ENCODE data around the gene PAPSS1.

The PAPSS1 gene

DNA sequence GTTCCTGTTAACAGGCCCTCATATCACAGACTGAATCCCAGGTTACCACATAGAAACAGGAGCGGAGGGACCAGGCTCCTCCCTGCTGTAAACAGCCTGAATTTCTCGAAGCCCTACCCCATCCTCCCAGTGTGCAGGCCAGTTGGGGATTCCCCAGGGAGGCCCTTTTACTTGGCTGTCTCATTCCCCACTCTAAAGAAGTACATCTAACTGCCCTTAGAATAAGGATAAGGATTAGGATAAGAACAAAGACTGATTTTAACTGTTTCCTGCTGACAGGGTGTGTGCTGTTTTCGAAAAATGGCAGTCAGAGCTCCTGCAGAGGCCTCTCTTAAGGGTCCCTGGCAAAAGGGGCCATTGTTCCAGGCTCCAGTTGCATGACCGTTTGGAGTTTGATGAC is 133.7 kb downstream of the PAPSS1 start:
- TF ChIP-seq, protein P1, sequence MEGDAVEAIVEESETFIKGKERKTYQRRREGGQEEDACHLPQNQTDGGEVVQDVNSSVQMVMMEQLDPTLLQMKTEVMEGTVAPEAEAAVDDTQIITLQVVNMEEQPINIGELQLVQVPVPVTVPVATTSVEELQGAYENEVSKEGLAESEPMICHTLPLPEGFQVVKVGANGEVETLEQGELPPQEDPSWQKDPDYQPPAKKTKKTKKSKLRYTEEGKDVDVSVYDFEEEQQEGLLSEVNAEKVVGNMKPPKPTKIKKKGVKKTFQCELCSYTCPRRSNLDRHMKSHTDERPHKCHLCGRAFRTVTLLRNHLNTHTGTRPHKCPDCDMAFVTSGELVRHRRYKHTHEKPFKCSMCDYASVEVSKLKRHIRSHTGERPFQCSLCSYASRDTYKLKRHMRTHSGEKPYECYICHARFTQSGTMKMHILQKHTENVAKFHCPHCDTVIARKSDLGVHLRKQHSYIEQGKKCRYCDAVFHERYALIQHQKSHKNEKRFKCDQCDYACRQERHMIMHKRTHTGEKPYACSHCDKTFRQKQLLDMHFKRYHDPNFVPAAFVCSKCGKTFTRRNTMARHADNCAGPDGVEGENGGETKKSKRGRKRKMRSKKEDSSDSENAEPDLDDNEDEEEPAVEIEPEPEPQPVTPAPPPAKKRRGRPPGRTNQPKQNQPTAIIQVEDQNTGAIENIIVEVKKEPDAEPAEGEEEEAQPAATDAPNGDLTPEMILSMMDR (IDR thresholded peaks at IDR 0.05; ENCODE audit: control insufficient read depth, insufficient read depth, low read depth, low read length, missing control alignments) = no peak
- no peak for DNase-seq (ENCODE audit: low read depth)
- H3K4me3 ChIP-seq (ENCODE audit: control insufficient read depth, low read depth, low read length) = no peak overlapping the region

DNA sequence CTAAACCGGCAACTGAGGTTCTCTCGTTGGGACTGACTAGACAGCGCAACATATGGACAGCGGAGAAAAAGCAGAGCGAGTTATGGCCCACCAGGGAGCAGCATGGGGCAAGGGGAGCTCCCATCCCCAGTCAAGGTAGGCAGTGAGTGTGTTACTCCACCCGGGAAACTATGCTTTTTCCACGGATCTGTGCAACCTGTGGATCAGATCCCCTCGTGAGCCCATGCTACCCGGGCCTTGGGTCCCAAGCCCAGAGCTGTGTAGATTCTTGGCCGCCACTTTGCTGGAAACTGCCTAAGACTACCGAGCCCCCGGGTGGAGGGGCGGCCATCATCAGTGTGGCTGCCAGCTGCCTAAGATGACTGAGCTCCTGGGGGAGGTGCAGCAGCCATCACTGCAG is 140.9 kb downstream of the PAPSS1 start:
- no peak for DNase-seq (ENCODE audit: low read depth)
- TF ChIP-seq, protein P1 (IDR thresholded peaks at IDR 0.05; ENCODE audit: control insufficient read depth, insufficient read depth, low read depth, low read length, missing control alignments) = no peak
- no peak overlapping the region for H3K4me3 ChIP-seq (ENCODE audit: control insufficient read depth, low read depth, low read length)

DNA sequence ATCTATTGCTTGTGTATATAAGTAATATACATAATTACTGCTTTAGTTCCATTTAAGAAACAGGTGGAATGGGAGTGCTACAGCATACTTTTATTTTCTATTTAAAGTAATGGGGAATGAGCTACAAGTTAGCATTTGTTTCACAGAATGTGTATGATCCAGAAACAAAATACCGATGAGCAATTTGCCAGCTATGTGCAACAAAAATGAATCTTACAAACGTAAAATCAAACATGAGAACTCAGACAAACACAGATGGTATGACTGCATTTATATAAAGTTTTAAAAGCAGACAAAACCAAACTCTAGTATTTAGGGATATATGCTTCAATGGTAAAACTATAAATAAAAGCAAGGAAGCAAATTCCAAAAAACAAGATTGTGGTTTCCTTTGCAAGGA is 141.7 kb downstream of the PAPSS1 start:
- H3K4me3 ChIP-seq (ENCODE audit: control insufficient read depth, low read depth, low read length) = no peak overlapping the region
- DNase-seq (ENCODE audit: low read depth) = no peak
- TF ChIP-seq, protein P1 (IDR thresholded peaks at IDR 0.05; ENCODE audit: control insufficient read depth, insufficient read depth, low read depth, low read length, missing control alignments) = no peak

DNA sequence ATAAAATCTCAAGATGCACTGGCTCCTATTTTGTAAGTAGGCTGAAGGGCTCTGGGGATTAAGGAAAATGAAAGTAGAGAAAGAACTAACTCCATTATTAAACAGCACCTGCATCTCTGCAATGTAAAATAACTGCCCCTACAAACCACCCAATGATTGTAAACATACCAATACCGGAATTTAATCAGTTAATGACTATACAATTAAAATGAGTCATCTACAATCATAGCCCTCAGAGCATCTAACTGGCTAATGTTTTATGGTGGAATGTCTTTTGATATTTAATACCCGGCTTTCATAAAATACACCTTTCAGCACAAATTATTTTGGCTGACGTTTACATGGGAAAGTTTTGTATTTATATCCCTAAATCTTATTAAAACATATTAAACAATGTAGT is 142.3 kb downstream of the PAPSS1 start:
- DNase-seq (ENCODE audit: low read depth) = no peak
- TF ChIP-seq, protein P1 (IDR thresholded peaks at IDR 0.05; ENCODE audit: control insufficient read depth, insufficient read depth, low read depth, low read length, missing control alignments) = no peak
- no peak overlapping the region for H3K4me3 ChIP-seq (ENCODE audit: control insufficient read depth, low read depth, low read length)

DNA sequence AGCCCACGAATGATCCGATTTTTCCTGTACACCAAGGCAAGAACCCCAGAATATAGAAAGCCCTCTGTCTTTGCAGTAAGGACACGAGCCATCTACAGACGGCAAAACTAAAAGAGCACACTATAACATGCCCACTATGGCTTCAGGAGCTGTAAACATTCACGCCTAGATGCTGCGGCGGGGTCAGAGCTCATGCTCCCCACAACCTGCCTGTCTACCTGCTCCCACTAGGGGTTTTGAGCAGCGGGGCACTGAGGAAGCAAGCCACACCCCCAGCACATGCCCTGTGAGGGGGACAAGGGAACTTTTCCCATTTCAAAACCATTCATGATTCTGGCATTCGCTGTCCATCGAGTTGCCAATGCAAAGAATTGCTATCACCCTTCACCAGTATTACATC is 144.8 kb downstream of the PAPSS1 start:
- no peak for DNase-seq (ENCODE audit: low read depth)
- H3K4me3 ChIP-seq (ENCODE audit: control insufficient read depth, low read depth, low read length) = no peak overlapping the region
- TF ChIP-seq, protein P1 (IDR thresholded peaks at IDR 0.05; ENCODE audit: control insufficient read depth, insufficient read depth, low read depth, low read length, missing control alignments) = no peak

DNA sequence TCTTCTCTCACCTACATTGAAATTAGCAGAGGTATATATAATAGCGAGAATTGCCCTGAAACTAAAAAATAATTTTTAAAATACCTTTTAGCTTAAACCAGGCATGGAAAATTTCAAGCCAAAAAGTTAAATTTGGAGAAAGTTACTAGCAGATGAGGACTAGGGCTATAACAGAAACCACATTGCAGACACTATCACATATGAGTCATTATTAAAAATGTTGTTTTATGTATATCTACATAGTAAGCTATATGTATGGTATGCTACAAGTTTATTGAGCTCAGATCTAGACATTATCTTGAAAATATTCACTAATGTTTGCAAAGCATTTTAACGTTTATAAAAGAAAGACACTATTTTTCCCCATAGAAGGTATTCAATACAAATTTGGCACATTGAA is 147.8 kb downstream of the PAPSS1 start:
- DNase-seq (ENCODE audit: low read depth) = no peak
- no peak overlapping the region for H3K4me3 ChIP-seq (ENCODE audit: control insufficient read depth, low read depth, low read length)
- TF ChIP-seq, protein P1 (IDR thresholded peaks at IDR 0.05; ENCODE audit: control insufficient read depth, insufficient read depth, low read depth, low read length, missing control alignments) = no peak

DNA sequence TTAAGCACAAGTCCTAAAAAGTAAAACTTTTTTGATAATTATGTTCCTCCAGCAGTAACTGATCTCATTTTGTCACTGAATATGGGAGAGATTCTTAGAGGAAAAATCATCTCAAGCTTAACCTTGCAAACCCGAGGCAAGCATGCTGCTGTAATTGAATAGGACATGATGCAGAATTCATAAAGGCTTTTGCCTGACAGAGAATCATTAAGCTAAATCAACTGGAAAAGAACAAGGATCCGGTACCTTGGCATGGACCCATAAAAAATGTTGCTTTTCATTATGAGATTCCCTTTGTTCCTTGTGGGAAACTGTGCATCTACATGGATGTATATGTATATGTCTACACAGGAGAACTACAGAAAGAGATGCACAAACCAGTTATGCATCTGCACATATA is 149.1 kb downstream of the PAPSS1 start:
- no peak overlapping the region for H3K4me3 ChIP-seq (ENCODE audit: control insufficient read depth, low read depth, low read length)
- TF ChIP-seq, protein P1 (IDR thresholded peaks at IDR 0.05; ENCODE audit: control insufficient read depth, insufficient read depth, low read depth, low read length, missing control alignments) = no peak
- no peak for DNase-seq (ENCODE audit: low read depth)

Measured in AG09309 (cell line).